ENCODE measurements around the gene SPAAR.

DNA sequence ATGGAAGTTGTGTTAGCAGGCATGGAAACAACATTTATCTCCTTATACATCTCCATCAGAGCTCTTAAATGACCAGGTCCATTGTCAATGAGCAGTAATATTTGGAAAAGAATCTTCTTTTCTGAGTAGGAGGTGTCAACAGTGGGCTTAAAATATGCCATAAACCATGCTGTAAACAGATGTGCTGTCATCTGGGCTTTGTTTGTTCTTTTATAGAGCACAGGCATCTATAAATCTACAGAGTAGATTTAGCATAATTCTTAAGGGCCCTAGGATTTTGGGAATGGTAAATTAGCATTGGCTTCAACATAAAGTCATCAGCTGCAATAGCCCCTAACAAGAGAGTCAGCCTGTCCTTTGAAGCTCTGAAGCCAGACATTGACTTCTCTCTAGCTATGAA lies 11.0 kb upstream of the SPAAR start:
- TF ChIP-seq, protein P1, sequence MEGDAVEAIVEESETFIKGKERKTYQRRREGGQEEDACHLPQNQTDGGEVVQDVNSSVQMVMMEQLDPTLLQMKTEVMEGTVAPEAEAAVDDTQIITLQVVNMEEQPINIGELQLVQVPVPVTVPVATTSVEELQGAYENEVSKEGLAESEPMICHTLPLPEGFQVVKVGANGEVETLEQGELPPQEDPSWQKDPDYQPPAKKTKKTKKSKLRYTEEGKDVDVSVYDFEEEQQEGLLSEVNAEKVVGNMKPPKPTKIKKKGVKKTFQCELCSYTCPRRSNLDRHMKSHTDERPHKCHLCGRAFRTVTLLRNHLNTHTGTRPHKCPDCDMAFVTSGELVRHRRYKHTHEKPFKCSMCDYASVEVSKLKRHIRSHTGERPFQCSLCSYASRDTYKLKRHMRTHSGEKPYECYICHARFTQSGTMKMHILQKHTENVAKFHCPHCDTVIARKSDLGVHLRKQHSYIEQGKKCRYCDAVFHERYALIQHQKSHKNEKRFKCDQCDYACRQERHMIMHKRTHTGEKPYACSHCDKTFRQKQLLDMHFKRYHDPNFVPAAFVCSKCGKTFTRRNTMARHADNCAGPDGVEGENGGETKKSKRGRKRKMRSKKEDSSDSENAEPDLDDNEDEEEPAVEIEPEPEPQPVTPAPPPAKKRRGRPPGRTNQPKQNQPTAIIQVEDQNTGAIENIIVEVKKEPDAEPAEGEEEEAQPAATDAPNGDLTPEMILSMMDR (conservative IDR thresholded peaks at IDR 0.05) = no peak
- TF ChIP-seq EZH2 (IDR thresholded peaks at IDR 0.05; ENCODE audit: low read depth) = no peak
